Measurements from ENCODE around the gene CHD3.

Gene CHD3

DNA sequence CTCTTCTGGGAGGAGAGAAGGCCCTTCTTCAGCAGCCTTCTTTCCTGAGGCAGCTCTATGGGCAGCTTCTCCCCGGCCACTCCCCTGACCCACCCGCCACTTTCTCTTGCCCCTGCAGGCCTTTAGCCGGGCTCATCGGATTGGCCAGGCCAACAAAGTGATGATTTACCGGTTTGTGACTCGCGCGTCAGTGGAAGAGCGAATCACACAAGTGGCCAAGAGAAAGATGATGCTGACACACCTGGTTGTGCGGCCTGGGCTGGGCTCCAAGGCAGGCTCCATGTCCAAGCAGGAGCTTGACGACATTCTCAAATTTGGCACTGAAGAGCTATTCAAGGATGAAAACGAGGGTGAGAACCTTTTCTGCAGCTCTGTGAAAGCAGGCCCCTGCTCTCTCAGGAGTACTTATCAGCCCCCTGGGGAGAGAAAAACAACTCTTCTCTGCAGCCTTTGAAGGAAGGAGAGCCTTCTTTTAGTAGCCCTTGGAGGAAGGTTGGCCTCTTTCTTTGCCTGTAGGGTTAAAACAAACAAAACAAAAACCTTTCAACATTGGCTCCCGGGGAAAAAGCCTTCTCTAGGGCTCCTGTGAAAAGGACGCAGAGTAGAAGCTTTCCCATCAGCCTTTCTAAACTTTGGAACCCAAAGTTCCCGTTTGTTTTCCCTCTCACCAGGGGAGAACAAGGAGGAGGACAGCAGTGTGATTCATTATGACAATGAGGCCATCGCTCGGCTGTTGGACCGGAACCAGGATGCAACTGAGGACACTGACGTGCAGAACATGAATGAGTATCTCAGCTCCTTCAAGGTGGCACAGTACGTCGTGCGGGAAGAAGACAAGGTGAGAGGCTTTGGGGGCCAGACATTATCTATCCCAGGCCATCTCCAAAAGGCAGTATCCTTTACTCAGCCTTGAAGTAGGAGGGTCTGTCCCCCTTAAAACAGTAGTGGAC is 14.8 kb downstream of the CHD3 start:
- no peak for DNase-seq

DNA sequence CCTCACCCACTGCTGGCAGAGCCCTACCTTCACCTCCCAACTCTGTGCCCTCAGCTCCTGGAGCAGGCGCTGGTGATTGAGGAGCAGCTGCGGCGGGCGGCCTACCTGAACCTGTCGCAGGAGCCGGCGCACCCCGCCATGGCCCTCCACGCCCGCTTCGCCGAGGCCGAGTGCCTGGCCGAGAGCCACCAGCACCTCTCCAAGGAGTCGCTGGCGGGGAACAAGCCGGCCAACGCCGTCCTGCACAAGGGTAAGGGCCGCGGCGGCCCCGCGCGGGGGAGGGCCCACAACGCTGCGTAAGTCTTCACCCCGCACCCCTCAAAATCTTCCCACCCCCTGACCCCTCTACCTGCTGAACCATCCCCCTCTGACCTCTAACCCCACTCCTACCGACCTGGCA is 20.5 kb downstream of the CHD3 start:
- DNase-seq = no peak

- DNase-seq = no peak
These were observed 21.7 kb downstream of the CHD3 start for GRCh38 chr17:7910281-7910680.

DNA sequence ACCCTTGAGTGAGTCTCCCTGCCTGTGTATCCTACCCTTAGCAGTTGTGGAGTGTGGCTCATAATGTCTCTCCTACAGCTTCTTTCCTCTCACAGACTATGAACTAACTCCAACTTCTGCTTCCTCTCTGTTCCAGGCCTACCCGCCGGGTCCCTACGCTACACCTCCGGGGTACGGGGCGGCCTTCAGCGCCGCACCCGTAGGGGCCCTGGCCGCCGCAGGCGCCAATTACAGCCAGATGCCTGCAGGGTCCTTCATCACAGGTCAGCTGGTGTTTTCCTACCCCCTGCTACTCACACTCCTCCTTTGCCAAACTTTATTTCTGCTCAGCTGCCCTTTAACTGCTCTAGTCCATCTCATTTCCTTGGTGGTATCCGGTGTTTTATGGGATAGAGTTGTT is 22.1 kb downstream of the CHD3 start:
- no peak for DNase-seq

DNA sequence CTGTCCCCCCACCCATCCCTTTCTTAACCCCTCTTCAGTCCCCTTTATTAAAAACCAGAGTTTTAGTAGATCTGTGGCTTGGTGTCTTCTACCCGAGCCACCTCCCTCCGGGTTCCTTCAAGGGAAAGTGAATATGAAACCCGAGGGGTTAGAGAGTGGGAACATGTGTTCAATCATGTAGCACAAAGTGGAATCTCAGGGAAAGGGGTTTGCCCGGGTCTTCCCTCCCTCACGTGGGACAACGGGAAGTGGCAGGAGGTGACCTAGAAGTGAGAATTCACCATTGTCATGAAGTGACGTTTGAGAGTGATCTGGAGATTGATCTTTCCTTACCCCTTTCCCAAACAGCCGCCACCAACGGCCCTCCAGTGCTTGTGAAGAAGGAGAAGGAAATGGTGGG is 22.5 kb downstream of the CHD3 start:
- DNase-seq = no peak

- peak; percentile 12 for DNase-seq
These were observed 24.4 kb downstream of the CHD3 start for GRCh38 chr17:7912927-7913524.

- DNase-seq = no peak
These were observed 26.6 kb downstream of the CHD3 start for GRCh38 chr17:7915179-7915610.

GRCh38 chr17:7915611-7916384 is 27.2 kb downstream of the CHD3 start, which contains the start of gene RNF227:
Gene RNF227 (minus strand): TSS chr17:7916289. CDS start chr17:7916195, 94 bp downstream.
- peak; percentile 94 for DNase-seq

- DNase-seq = no peak
These were observed 27.7 kb downstream of the CHD3 start for GRCh38 chr17:7916385-7916682.

- DNase-seq = no peak
These were observed 28.2 kb downstream of the CHD3 start for GRCh38 chr17:7916808-7917207.

- DNase-seq = no peak
These were observed 33.8 kb downstream of the CHD3 start for GRCh38 chr17:7922269-7922844.

DNA sequence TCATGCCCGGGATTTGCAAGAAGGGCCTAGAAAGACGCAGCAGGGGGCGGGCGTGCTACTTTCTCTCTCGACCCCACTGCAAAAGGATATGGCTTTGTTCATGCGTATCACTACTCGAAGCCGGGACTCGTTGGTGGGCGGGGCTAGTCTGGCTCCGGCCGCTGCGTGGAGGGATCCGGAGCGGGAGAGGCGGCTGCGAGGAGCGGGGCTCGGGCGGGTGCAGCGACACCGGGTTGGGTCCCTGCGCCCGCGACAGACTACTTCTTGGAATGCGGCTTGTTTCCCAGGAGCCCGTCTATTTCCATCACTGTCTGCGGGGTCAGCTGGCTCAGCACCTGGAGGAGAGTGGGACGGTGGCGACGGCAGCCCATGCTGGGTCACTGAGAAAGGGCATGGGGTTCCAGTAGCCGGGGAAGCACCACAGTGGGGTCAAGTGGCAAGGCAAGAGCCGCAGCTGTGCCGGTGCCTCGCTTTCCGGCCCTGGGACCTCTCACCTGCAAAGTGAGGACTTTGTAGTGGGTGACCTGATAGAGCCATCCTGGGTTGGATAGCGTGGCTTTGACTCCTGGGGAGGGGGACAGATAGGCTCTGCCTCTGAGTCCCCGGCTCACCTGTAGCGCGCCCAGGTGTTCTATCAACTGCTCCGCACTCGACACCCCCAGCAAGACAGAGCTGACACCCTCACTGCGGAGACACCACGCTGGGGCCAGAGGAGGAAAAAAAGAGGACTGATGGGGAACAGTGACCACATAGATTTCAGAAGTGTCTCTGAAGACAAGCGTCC is 34.4 kb downstream of the CHD3 start:
- no peak for DNase-seq

DNA sequence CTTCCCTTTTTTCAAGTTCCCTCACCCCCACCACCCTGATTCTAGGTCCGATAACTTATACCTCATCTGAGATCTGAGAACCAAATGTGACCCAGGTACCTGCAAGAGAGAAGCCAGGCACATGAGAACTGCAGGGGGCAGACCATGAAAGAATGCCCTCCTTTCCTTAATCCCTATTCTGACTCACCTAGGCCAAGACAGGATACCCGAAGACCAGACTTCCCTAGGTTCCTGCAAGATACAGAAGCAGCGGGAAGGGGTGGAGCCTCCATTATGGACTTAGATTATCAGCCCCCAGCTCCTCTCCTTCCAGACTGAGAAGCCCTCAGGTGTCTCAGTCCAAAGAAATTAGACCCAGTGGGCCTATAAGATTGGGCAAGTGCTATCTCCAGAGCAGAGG is 39.0 kb downstream of the CHD3 start:
- DNase-seq = no peak

DNA sequence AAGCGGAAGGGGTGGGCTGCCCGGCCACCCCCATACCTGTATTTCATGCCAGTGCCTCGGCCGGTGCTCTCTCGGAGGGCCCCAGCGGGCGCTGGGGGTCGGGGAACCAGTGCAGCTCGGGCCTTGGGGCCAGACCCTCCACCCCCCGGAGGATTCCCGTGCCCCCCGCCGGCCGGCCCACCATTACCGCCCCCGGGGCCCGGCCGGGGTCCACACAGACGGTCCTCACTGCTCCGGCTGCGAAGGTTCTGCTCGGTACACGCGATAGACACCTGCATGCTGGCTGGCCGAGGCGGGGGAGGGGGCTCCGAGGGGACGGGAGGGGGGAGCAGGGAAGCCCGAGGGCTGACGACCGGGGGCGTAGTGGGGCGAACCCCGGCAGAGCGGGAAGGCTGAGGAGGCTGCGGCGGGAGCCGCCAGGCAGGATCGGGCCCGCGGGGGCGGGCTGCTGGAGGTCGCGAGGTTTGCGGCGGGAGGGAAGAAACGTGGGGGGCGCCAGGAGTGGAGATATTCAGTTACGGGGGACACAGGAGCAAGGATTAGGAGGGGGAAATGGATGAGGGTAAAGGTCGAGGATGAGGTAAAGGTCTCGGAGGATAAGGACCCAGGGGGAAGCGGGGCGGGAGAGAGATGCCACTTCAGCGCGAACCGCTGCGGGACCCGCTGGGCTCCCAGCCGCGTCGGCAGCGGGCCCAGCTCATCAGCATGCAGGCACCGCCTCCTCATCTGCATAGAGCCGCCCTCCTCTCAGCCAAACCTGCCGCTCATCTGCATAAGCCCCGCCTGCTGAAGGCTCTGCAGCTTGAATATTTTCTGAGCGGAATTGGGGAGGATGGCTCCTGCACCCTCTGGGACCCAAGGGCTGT is 40.8 kb downstream of the CHD3 start, which contains the start of gene KCNAB3:
TSS of gene KCNAB3 (minus strand) at position 699 of the 866 bp plus-strand sequence. CDS start at position 278, 421 bp downstream.
- DNase-seq = peak; percentile 58

GRCh38 chr17:7930841-7931631 is 42.4 kb downstream of the CHD3 start:
- no peak for DNase-seq

- peak; percentile 94 for DNase-seq
These were observed 43.3 kb downstream of the CHD3 start, which contains the start of the genes CNTROB and TRAPPC1 for GRCh38 chr17:7931709-7932482. Gene CNTROB (plus strand): TSS chr17:7932206. CDS start chr17:7933080, 874 bp downstream. Gene TRAPPC1 (minus strand): TSS chr17:7931946. CDS start chr17:7931829, 117 bp downstream.

GRCh38 chr17:7932483-7932891 is 43.9 kb downstream of the CHD3 start:
- DNase-seq = no peak

GRCh38 chr17:7932949-7933348 is 44.4 kb downstream of the CHD3 start:
- DNase-seq = no peak

GRCh38 chr17:7935859-7936258 is 47.3 kb downstream of the CHD3 start:
- no peak for DNase-seq

Measured in NCI-H1092 (cell line).